IMR-90 (cell line): ENCODE measurements around the gene NLGN1. TPM values are rescaled to one million over a fixed set of nuclear protein-coding genes. Genes with fewer than 3 reads are reported as not detected.

ENCODE experiments used
- ATAC-seq: fragments of 200-7000 bp; cut with Tn5 transposase; 2 replicates; pipeline ENCODE4 v1.9.1; 2020; ENCODE audit warnings: low read depth, mild to moderate bottlenecking, moderate library complexity
- BruUV-seq: library from RNA; stranded (reverse); fragments of 400-500 nt; replicated peaks from 2 replicates; lab custom pipeline; 2021; lab: Mats Ljungman, UMichigan
- CTCF ChIA-PET: fragments of 300-600 bp; formaldehyde crosslinking; extraction: SDS; loops from one replicate; lab custom pipeline; 2021; ENCODE audit warnings: antibody characterized with exemption; lab: Yijun Ruan, JAX
- POLR2A ChIA-PET: fragments of 300-600 bp; sonication (Branson Sonifier 250); formaldehyde crosslinking; loops from one replicate; lab custom pipeline; 2022; ENCODE audit warnings: antibody characterized with exemption; ENCODE audit not compliant: unreplicated experiment; lab: Charles Lee
- DNase-seq: peaks from one replicate; pipeline ENCODE4 v3.0.0; 2013
- H2AFZ ChIP-seq: replicated peaks from 2 replicates; pipeline ENCODE3; 2013; ENCODE audit warnings: low read length, mild to moderate bottlenecking; ENCODE audit not compliant: poor library complexity
- H2AK5ac ChIP-seq: 2 replicates; pipeline ENCODE4 v1.6.1; 2013; ENCODE audit warnings: low read depth, low read length, inconsistent platforms
- H2AK9ac ChIP-seq: replicated peaks from 2 replicates; pipeline ENCODE3; 2013; ENCODE audit warnings: mild to moderate bottlenecking, low read depth, low read length, moderate library complexity; ENCODE audit not compliant: poor library complexity
- H2BK120ac ChIP-seq: 2 replicates; pipeline ENCODE4 v1.6.1; 2013; ENCODE audit warnings: low read depth, low read length, inconsistent platforms
- H2BK15ac ChIP-seq: 3 replicates; pipeline ENCODE4 v1.6.1; 2013; ENCODE audit warnings: low read depth, low read length, inconsistent platforms
- H2BK20ac ChIP-seq: 2 replicates; pipeline ENCODE4 v1.6.1; 2013; ENCODE audit warnings: low read depth, mild to moderate bottlenecking, inconsistent platforms, low read length, moderate library complexity
- H2BK5ac ChIP-seq: 2 replicates; pipeline ENCODE4 v1.6.1; 2013; ENCODE audit warnings: mild to moderate bottlenecking, low read depth, low read length, inconsistent platforms; ENCODE audit not compliant: poor library complexity, severe bottlenecking
- H3K14ac ChIP-seq: replicated peaks from 2 replicates; pipeline ENCODE4 v1.6.1; 2013; ENCODE audit warnings: low read depth, low read length, inconsistent platforms
- H3K18ac ChIP-seq: 2 replicates; pipeline ENCODE4 v1.6.1; 2013; ENCODE audit warnings: low read depth, low read length, control low read depth
- H3K23ac ChIP-seq: 2 replicates; pipeline ENCODE4 v1.6.1; 2013; ENCODE audit warnings: low read depth, low read length, inconsistent platforms
- H3K27ac ChIP-seq: 2 replicates; pipeline ENCODE4 v1.5.1; 2013; ENCODE audit warnings: mild to moderate bottlenecking, control low read depth, low read length; ENCODE audit not compliant: insufficient read depth
- H3K27me3 ChIP-seq: 2 replicates; pipeline ENCODE4 v1.6.1; 2013; ENCODE audit warnings: low read length; ENCODE audit not compliant: control insufficient read depth, insufficient read depth
- H3K36me3 ChIP-seq: 2 replicates; pipeline ENCODE4 v1.6.1; 2013; ENCODE audit warnings: low read length, mixed read lengths; ENCODE audit not compliant: control insufficient read depth, insufficient read depth
- H3K4ac ChIP-seq: 2 replicates; pipeline ENCODE4 v1.6.1; 2013; ENCODE audit warnings: low read depth, low read length, inconsistent platforms
- H3K4me1 ChIP-seq: 2 replicates; pipeline ENCODE4 v1.6.1; 2013; ENCODE audit warnings: low read length, mixed read lengths; ENCODE audit not compliant: control insufficient read depth, insufficient read depth
- H3K4me2 ChIP-seq: 2 replicates; pipeline ENCODE4 v1.6.1; 2013; ENCODE audit warnings: low read depth, mild to moderate bottlenecking, control low read depth, low read length, moderate library complexity
- H3K4me3 ChIP-seq: 2 replicates; pipeline ENCODE4 v1.5.1; 2013; ENCODE audit warnings: low read depth, mild to moderate bottlenecking, control low read depth, low read length, moderate library complexity; ENCODE audit not compliant: insufficient read depth
- H3K56ac ChIP-seq: 2 replicates; pipeline ENCODE4 v1.6.1; 2013; ENCODE audit warnings: low read length, inconsistent platforms; ENCODE audit not compliant: insufficient read depth; ENCODE audit errors: extremely low read depth
- H3K79me1 ChIP-seq, 2 experiments: 2 replicates each; pipeline ENCODE4 v1.6.1; 2013; ENCODE audit warnings: low read length in 2 of 2, inconsistent platforms in 1 of 2, low read depth in 1 of 2
- H3K9ac ChIP-seq: 2 replicates; pipeline ENCODE4 v1.6.1; 2013; ENCODE audit warnings: low read depth, low read length, control low read depth
- H3K9me1 ChIP-seq: 2 replicates; pipeline ENCODE4 v1.6.1; 2013; ENCODE audit warnings: low read length, inconsistent platforms; ENCODE audit not compliant: insufficient read depth
- H3K9me3 ChIP-seq: 2 replicates; pipeline ENCODE4 v1.6.1; 2013; ENCODE audit warnings: low read length; ENCODE audit not compliant: control insufficient read depth, insufficient read depth
- H4K20me1 ChIP-seq: 2 replicates; pipeline ENCODE4 v1.6.1; 2013; ENCODE audit warnings: low read length, inconsistent platforms; ENCODE audit not compliant: insufficient read depth
- H4K5ac ChIP-seq: 2 replicates; pipeline ENCODE4 v1.6.1; 2013; ENCODE audit warnings: mild to moderate bottlenecking, low read depth, low read length, control low read depth
- H4K8ac ChIP-seq, 2 experiments: 2 replicates each; pipeline ENCODE4 v1.6.1; 2013; ENCODE audit warnings: low read depth in 2 of 2, low read length in 2 of 2, control low read depth in 1 of 2, inconsistent platforms in 1 of 2
- H4K91ac ChIP-seq: 2 replicates; pipeline ENCODE4 v1.6.1; 2013; ENCODE audit warnings: low read depth, low read length, inconsistent platforms; ENCODE audit not compliant: insufficient read depth
- MAZ ChIP-seq: IDR thresholded peaks from 2 replicates; pipeline ENCODE4 v1.6.1; 2012; ENCODE audit warnings: low read depth, mild to moderate bottlenecking, low read length, improper control_type of control experiment, moderate library complexity, borderline replicate concordance
- MXI1 ChIP-seq: IDR thresholded peaks from 2 replicates; pipeline ENCODE4 v1.6.1; 2012; ENCODE audit warnings: low read depth, mild to moderate bottlenecking, low read length, moderate library complexity, borderline replicate concordance
- dilution Hi-C: fragments of 300-500 bp; cut with HindIII; formaldehyde crosslinking; loops from one replicate; pipeline ENCODE4 v1.14.3; 2018; ENCODE audit warnings: low sequenced_read_pairs; ENCODE audit not compliant: unreplicated experiment
- in situ Hi-C: fragments of 300-500 bp; cut with MboI; formaldehyde crosslinking; loops from 3 replicates; pipeline ENCODE4 v1.14.3; 2019; ENCODE audit warnings: low sequenced_read_pairs, inconsistent platforms, mixed read lengths
- intact Hi-C: fragments of 100-400 bp; cut with micrococcal nuclease; formaldehyde crosslinking; loops from 2 replicates; pipeline ENCODE4 v1.10.0; 2022
- polyA plus RNA-seq, 3 experiments: library from polyadenylated mRNA; depleted of rRNA; stranded (reverse); fragments of >200 nt; gene quantifications; 2 replicates each; pipeline ENCODE4 v1.2.3, GENCODE V29; 2012; ENCODE audit warnings: low replicate concordance in 1 of 3
- total RNA-seq: library from RNA; depleted of rRNA; stranded (reverse); fragments of >200 nt; gene quantifications from 2 replicates; pipeline ENCODE4 v1.2.3, GENCODE V29; 2012
- TF ChIP-seq, protein P1 (sequence below): conservative IDR thresholded peaks from 2 replicates; pipeline ENCODE4 v1.5.1; 2012; ENCODE audit warnings: mild to moderate bottlenecking, low read depth, low read length, improper control_type of control experiment
- TF ChIP-seq, protein P2 (sequence below): fragments of 150-350 bp; IDR thresholded peaks from 2 replicates; pipeline ENCODE4 v1.6.1; 2017; ENCODE audit warnings: mild to moderate bottlenecking, antibody characterized with exemption, low read length, low read depth

Gene NLGN1
- total and polyA plus RNA-seq, 2 of the 4 experiments (the other 2 are of a cell fraction) = 1.8 to 12.5 TPM

DNA sequence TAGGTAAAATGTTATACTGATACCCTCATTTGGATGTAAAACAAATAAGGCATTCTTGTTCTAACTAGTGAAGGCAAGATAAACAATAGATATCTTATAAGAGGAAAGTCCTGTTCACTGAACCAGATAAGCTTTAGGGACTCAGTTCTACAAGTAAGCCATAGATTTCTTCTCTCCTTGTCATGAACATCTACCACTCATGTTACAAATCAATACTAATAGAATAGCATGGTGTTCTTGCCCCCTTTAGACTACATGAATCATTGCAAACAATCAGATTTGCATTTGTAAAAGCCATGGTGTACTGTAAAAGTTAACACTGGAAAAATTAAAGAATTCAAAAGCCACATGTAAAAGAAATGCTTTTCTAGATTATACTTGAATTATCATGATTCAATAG lies 500.1 kb downstream of the NLGN1 start:
- no peak overlapping the region for H2BK20ac ChIP-seq
- intact Hi-C loops = no loop called here
- H3K23ac ChIP-seq = no peak overlapping the region
- no peak overlapping the region for H3K9ac ChIP-seq
- H3K4me1 ChIP-seq = no peaks in the 10 kb centered on the region
- no peak overlapping the region for H2BK120ac ChIP-seq
- H2BK5ac ChIP-seq = no peak overlapping the region
- H3K4me2 ChIP-seq = no peak overlapping the region
- no peak overlapping the region for H3K56ac ChIP-seq
- ChIA-PET CTCF (no interaction called here), POLR2A (no interaction called here)
- H2AK9ac ChIP-seq = no peak overlapping the region
- H3K79me1 ChIP-seq = no peaks in the 10 kb centered on the region
- no peaks in the 10 kb centered on the region; the same call in 1 of the 2 replicates for H3K9me1 ChIP-seq
- no peak overlapping the region for H3K18ac ChIP-seq
- no peaks in the 10 kb centered on the region for H4K20me1 ChIP-seq
- H3K9me3 ChIP-seq = no peaks in the 10 kb centered on the region
- no peak overlapping the region for H4K5ac ChIP-seq
- H2BK15ac ChIP-seq = no peak overlapping the region
- no peak overlapping the region for H3K4ac ChIP-seq
- H2AK5ac ChIP-seq = no peak overlapping the region
- in situ Hi-C loops = no loop called here
- no peak overlapping the region for H3K27ac ChIP-seq
- no peak overlapping the region for H3K4me3 ChIP-seq
- DNase-seq (no peak), ATAC-seq (no peak)
- no peaks in the 10 kb centered on the region for H3K36me3 ChIP-seq
- TF ChIP-seq, protein P1, sequence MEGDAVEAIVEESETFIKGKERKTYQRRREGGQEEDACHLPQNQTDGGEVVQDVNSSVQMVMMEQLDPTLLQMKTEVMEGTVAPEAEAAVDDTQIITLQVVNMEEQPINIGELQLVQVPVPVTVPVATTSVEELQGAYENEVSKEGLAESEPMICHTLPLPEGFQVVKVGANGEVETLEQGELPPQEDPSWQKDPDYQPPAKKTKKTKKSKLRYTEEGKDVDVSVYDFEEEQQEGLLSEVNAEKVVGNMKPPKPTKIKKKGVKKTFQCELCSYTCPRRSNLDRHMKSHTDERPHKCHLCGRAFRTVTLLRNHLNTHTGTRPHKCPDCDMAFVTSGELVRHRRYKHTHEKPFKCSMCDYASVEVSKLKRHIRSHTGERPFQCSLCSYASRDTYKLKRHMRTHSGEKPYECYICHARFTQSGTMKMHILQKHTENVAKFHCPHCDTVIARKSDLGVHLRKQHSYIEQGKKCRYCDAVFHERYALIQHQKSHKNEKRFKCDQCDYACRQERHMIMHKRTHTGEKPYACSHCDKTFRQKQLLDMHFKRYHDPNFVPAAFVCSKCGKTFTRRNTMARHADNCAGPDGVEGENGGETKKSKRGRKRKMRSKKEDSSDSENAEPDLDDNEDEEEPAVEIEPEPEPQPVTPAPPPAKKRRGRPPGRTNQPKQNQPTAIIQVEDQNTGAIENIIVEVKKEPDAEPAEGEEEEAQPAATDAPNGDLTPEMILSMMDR = no peak
- TF ChIP-seq, protein P2, sequence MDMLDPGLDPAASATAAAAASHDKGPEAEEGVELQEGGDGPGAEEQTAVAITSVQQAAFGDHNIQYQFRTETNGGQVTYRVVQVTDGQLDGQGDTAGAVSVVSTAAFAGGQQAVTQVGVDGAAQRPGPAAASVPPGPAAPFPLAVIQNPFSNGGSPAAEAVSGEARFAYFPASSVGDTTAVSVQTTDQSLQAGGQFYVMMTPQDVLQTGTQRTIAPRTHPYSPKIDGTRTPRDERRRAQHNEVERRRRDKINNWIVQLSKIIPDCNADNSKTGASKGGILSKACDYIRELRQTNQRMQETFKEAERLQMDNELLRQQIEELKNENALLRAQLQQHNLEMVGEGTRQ = no peak
- TF ChIP-seq MAZ = no peak
- no peak for TF ChIP-seq MXI1
- H3K14ac ChIP-seq = no peak overlapping the region
- H4K91ac ChIP-seq = no peak overlapping the region
- H4K8ac ChIP-seq = no peak overlapping the region
- no peak overlapping the region for H2AFZ ChIP-seq
- dilution Hi-C loops = no loop called here
- no TSS peak for BruUV-seq
- no peaks in the 10 kb centered on the region for H3K27me3 ChIP-seq
